ENCODE measurements around the gene EFCC1.

The EFCC1 gene

GRCh38 chr3:129001101-129001805, at the start of gene EFCC1:
Gene EFCC1 (plus strand): TSS chr3:129001304. CDS start chr3:129001629, 325 bp downstream.
- DNase-seq (ENCODE audit: low read depth in 2 of 2) = no peak

- DNase-seq (ENCODE audit: low read depth in 2 of 2) = no peak
These were observed 44.7 kb upstream of the EFCC1 start for GRCh38 chr3:128956440-128956839.

- DNase-seq (ENCODE audit: low read depth in 2 of 2) = no peak
These were observed 35.8 kb upstream of the EFCC1 start for GRCh38 chr3:128965280-128965679.

- DNase-seq (ENCODE audit: low read depth in 2 of 2) = no peak
These were observed 35.3 kb upstream of the EFCC1 start for GRCh38 chr3:128965818-128966217.

GRCh38 chr3:128967748-128968355, 33.3 kb upstream of the EFCC1 start:
- no peak for DNase-seq (ENCODE audit: low read depth in 2 of 2)

- peak; percentile 27 to 38 for DNase-seq (ENCODE audit: low read depth in 2 of 2)
These were observed 30.9 kb upstream of the EFCC1 start for GRCh38 chr3:128969993-128970739.

- DNase-seq (ENCODE audit: low read depth in 2 of 2) = no peak
These were observed 30.4 kb upstream of the EFCC1 start for GRCh38 chr3:128970740-128971047.

GRCh38 chr3:128971421-128972100, 29.5 kb upstream of the EFCC1 start:
- no peak for DNase-seq (ENCODE audit: low read depth in 2 of 2)

GRCh38 chr3:128973988-128974564, 27.0 kb upstream of the EFCC1 start:
- no peak for DNase-seq (ENCODE audit: low read depth in 2 of 2)

- DNase-seq (ENCODE audit: low read depth in 2 of 2) = no peak
These were observed 25.8 kb upstream of the EFCC1 start for GRCh38 chr3:128975276-128975675.

- DNase-seq (ENCODE audit: low read depth in 2 of 2) = no peak
These were observed 17.6 kb upstream of the EFCC1 start for GRCh38 chr3:128983293-128984069.

- DNase-seq (ENCODE audit: low read depth in 2 of 2) = no peak
These were observed 16.5 kb upstream of the EFCC1 start for GRCh38 chr3:128984596-128984995.

GRCh38 chr3:128987302-128988100, 13.6 kb upstream of the EFCC1 start:
- no peak for DNase-seq (ENCODE audit: low read depth in 2 of 2)

- no peak for DNase-seq (ENCODE audit: low read depth in 2 of 2)
These were observed 12.8 kb upstream of the EFCC1 start for GRCh38 chr3:128988286-128988685.

GRCh38 chr3:128991355-128991895, 9.7 kb upstream of the EFCC1 start:
- no peak for DNase-seq (ENCODE audit: low read depth in 2 of 2)

GRCh38 chr3:128992926-128993460, 8.1 kb upstream of the EFCC1 start:
- DNase-seq (ENCODE audit: low read depth in 2 of 2) = no peak

- DNase-seq (ENCODE audit: low read depth in 2 of 2) = peak; percentile 78 to 85
These were observed 7.5 kb upstream of the EFCC1 start, which contains the start of gene CFAP92 for GRCh38 chr3:128993461-128994172. Gene CFAP92 (minus strand): TSS chr3:128994076. CDS start chr3:128993304, 772 bp downstream.

GRCh38 chr3:128994173-128994512, 7.0 kb upstream of the EFCC1 start:
- DNase-seq (ENCODE audit: low read depth in 2 of 2) = no peak

Measured in stimulated activated CD8-positive, alpha-beta memory T cell treated with anti-CD3 and anti-CD28 coated beads, Interleukin-7, amount 100 ng/mL, for 4 hours (primary cell).